Stimulated activated CD4-positive, alpha-beta T cell treated with anti-CD3 and anti-CD28 coated beads, Interleukin-4, amount 100 ng/mL, for 4 hours (primary cell): ENCODE results near the gene RAD23A.
A peak's percentile ranks its signal among the peaks of the same experiment; 100 is the strongest.
"Not testable (repeated sequence)": the region's sequence is repeated elsewhere in the genome, so short reads cannot be mapped to it uniquely, and the experiment has no call there.

Source experiments
- DNase-seq, 2 experiments: peaks; one replicate each; pipeline ENCODE4 v3.0.0-alpha.2; 2020

The RAD23A gene

GRCh38 chr19:12945479-12946091 is at the start of gene RAD23A:
Gene RAD23A, plus strand, starts transcription at chr19:12945862. Its CDS starts 87 bp downstream, at chr19:12945949.
- peak; percentile 97 to 99 for DNase-seq

GRCh38 chr19:12896460-12896859 is 49.2 kb upstream of the RAD23A start:
- no peak for DNase-seq

- DNase-seq: no peak
These were observed 45.7 kb upstream of the RAD23A start for GRCh38 chr19:12899891-12900518.

GRCh38 chr19:12907166-12907565 is 38.5 kb upstream of the RAD23A start:
- DNase-seq: no peak

GRCh38 chr19:12912571-12912970 is 33.1 kb upstream of the RAD23A start:
- DNase-seq: no peak

- no peak for DNase-seq
These were observed 32.6 kb upstream of the RAD23A start for GRCh38 chr19:12913011-12913561.

GRCh38 chr19:12913851-12914690 is 31.6 kb upstream of the RAD23A start:
- DNase-seq: peak in 1 of 2 experiments; percentile 48

GRCh38 chr19:12915860-12916259 is 29.8 kb upstream of the RAD23A start:
- DNase-seq: not testable (repeated sequence)

GRCh38 chr19:12918253-12918652 is 27.4 kb upstream of the RAD23A start:
- no peak for DNase-seq

GRCh38 chr19:12921047-12921446 is 24.6 kb upstream of the RAD23A start:
- DNase-seq: no peak

- no peak for DNase-seq
These were observed 22.7 kb upstream of the RAD23A start for GRCh38 chr19:12922959-12923358.

- DNase-seq: no peak
These were observed 20.9 kb upstream of the RAD23A start for GRCh38 chr19:12924621-12925310.

- no peak for DNase-seq
These were observed 15.5 kb upstream of the RAD23A start for GRCh38 chr19:12930002-12930645.

GRCh38 chr19:12932392-12933286 is 13.0 kb upstream of the RAD23A start:
- DNase-seq: no peak

- DNase-seq: peak; percentile 87
These were observed 12.2 kb upstream of the RAD23A start, which contains the start of gene FARSA for GRCh38 chr19:12933287-12934072. Gene FARSA, minus strand, starts transcription at chr19:12933711. Its CDS starts 15 bp downstream, at chr19:12933696.

GRCh38 chr19:12935071-12935470 is 10.6 kb upstream of the RAD23A start:
- DNase-seq: no peak

- no peak for DNase-seq
These were observed 9.1 kb upstream of the RAD23A start for GRCh38 chr19:12936582-12936981.

- no peak for DNase-seq
These were observed 8.4 kb upstream of the RAD23A start for GRCh38 chr19:12937093-12937926.
